ENCODE measurements around the gene RCSD1.

RCSD1 gene

DNA sequence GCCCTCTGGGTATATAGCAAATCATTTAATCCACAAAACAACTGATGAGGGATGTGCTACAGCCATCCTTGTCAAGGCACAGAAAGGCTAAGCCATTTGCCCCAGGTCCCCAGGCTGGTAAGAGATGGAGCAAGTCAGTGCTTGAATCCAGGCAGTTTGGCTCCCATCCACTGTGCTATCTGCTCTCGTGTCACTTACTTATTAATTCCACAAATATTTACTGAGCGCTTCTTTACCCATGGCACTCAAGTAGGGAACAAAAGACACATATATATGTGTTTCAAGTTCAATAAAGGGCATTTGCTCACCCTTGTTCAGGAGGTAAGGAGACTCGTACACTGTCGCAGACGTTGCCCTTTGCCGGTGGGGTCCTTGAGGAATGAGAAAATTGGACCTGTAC, 53.2 kb downstream of the RCSD1 start:
- DNase-seq (ENCODE audit: low read depth in 2 of 2, low spot score in 1 of 2) = no peak

DNA sequence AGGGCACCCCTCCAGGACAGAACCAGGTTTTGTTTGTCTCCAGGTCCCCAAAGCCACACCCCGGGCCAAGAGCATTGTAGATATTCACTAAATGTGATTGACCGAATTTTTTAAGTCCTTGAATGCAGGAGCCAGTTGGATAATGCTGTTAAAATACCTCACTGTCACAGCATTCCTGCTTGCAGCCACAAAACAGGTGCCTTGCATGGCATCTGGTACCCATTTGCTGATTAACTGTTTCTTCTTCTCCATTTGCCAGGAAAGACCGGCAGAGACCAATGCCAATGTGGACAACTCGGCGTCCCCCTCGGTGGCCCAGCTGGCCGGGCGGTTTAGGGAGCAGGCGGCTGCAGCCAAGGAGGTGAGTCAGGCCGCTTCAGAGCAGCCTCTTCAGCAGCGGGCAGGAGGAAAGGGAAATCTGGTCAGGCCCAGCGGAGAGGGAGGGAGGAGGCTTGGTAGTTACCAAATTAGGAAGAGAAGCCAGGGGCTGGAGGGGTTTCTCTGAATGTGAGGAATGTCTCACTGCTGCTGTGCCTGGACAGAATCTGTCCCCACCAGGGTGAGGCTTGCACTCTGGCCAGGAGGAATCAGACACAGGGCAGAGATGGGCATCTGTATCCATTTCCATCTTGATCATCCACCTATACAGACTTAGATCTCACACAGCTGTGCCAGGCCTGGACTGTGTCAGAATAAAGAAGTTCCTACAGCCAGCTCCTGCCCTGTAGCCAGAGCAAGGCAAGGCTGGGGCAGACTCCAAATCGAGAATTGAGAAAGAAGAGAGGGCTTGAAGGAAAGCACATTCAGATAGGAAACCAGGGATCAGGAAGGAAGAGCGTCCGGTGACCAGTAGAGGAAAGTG, 53.8 kb downstream of the RCSD1 start:
- no peak for DNase-seq (ENCODE audit: low read depth in 2 of 2, low spot score in 1 of 2)

DNA sequence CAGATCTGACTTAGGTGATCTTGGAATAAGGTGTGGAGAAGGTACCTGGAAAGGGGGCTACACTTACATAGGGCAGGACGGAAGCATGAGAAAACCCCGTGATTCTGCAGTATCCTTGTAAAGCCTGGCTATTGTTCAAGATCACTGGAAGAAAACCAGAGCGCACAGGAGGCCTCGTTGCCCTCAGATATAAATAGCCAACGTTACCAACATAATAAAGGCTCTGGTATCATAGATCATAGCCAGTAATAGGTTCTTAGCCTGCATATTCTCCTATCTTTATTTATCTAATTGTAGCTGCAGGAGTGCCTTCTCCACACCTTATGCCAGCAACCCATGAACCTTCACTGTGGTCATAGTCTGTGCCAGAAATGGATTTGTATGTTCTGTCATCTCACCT, 55.8 kb downstream of the RCSD1 start:
- DNase-seq (ENCODE audit: low read depth in 2 of 2, low spot score in 1 of 2) = no peak

DNA sequence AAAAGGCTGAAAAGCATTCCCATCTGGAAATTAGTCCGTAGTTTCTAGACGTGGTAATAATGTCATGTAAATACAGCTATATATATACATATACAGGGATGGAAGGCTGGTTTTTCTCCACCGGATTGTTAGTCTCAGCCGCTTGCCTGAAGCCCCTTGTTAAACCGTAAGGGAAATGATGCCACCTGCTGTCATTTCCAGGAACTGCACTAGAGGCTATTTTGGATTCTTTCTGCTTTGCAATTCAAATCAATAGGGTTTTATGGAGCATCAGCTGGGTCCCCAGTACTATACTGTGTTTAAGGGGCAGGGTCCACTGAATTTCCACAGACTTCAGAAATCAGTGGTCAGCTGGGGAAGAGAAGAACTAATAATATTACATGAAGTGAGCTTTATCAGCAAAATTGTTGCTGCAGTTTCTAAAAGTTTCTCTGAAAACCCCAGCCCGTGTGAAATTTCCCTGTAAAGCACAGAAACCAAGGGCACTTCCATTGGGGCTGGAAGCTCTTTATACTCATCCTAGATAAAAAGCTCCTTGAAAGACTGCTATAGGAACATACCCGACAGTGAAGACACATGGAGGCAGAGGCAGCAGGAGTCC, 58.0 kb downstream of the RCSD1 start:
- peak; percentile 50 to 94 for DNase-seq (ENCODE audit: low read depth in 2 of 2, low spot score in 1 of 2)

DNA sequence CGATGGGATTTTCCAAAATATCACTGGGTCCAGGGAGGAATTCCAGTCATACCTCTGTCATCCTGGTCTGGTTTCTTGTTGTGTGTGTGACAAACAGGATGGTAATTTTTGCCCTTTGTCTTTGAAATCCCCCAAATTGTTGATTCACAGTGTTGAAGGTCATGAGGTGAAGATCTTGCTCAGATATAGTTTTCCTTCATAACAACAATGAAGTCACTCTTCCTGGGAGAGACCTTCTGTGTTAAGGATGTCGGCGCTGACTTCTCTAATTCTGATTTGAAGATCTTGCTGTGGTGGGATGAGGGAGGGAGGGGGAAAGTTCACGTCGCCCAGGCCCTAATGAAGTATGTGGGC, 59.5 kb downstream of the RCSD1 start:
- no peak for DNase-seq (ENCODE audit: low read depth in 2 of 2, low spot score in 1 of 2)

DNA sequence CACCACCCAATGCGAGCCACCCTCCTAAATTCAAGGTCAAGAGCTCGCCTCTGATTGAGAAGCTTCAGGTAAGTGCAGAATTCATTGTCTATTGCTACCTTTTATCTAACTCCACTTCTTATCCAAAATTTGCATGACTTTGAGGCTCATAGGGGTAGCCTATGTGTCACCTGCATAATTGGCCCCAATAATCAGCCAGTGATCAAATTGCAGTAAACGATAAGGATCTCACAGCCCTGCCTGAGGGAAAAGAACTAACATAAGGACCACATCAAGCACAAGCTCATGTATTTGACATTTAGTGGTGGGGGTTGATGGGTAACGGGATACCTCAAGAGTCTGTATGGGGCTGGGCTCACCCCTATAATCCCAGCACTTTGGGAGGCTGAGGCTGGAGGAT, 60.0 kb downstream of the RCSD1 start:
- no peak for DNase-seq (ENCODE audit: low read depth in 2 of 2, low spot score in 1 of 2)

DNA sequence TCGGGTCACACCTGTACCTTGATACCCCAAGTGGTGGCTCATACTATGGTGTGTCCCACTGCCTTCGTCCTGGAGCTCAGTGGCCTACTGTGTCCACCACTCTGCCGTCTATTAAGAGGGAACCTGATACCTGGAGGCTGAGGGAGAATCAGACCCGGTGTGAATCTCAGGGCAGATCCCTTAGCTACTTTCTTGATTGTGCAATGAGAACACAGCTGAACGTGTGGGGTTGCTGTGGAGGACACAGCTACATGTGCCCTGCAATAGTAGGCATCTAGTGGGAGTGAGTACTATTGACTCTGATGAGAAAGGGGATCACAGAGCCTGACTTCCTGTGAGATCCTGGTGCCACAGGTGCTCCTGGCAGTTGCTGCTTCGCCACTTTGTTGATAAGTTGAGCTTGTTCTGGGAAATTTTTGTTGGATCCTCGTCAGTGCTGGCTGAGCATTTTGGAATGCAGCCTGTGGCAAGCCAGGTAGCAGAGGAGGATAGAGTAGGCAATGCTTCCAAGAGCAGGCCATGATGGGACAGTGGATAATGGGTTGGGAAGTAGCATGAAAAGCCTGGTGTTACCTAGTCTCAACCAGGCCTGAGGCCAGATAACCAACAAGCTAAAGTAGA, 63.5 kb downstream of the RCSD1 start:
- no peak for DNase-seq (ENCODE audit: low read depth in 2 of 2, low spot score in 1 of 2)

DNA sequence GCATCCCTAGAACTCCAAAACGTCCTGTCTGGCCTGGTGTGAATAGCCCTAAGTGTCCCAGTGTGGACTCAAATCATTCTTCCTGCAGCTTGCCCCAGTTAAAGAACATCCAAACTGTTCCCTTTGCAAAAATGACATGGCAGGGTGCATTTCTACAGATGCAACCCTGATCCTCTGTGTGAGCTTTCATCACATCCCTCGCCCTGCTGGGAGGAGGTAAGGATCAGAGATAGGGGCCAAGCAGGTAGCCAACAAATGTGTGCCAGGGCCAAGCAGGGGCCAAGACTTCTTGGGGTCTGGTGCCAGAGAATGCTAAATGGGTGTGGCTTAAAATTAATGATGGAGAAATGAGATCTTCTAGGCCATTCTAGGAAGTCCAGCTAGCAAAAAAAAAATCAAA, 64.7 kb downstream of the RCSD1 start:
- DNase-seq (ENCODE audit: low read depth in 2 of 2, low spot score in 1 of 2) = no peak

DNA sequence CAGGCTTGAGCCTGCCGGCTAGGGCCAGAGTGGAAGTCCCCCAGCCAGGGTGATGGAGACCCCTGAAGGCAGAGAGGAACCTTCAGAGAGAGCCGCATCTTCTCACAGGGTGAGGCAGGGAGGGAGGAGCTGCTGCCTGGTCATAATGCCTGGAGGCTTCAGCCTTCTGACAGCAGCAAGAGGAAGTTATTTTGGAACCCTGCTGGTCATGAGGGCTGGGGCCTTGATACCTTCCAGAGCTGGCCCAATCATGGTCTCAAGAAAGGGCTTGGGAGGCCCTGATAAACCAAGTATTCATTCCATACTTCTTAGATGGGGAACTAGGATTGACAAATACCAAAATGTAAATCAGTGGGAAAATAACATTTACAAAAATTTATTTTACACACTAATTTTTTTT, 65.1 kb downstream of the RCSD1 start:
- DNase-seq (ENCODE audit: low read depth in 2 of 2, low spot score in 1 of 2) = no peak

DNA sequence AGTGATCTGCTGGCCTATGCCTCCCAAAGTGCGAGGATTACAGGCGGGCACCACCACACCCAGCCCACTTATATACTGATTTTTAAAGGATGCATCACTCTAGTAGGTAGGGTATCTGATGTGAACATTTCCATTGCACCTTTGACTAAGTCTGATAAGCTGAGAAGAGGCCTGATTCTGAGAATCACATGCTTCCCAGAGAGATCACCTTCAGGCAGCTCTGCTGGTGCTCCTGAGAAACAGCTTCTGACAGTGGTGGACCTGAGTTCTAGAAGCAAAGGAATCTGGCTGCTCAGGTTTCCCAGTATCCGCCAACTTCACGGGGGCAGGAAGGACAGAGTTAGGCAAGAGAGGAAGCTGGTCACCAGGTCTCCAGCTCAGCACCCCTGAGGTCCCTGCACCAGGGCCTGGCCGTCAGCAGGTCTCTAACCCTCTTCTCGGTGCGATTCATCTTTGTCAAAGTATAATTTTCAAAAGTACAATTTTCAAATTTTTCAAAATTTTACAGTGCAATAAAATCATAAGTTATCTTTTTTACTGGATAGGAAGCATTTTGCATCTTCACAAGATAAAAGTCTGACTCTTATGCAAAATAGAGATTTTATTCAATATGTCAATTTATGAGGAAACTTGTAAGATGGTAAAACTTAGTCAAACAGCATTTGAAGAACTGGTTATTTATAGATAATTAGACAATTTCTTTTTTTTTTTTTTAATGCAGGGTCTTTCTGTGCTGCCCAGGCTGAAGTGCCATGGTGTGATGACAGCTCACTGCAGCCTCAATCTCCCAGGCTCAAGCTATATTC, 65.9 kb downstream of the RCSD1 start:
- no peak for DNase-seq (ENCODE audit: low read depth in 2 of 2, low spot score in 1 of 2)

DNA sequence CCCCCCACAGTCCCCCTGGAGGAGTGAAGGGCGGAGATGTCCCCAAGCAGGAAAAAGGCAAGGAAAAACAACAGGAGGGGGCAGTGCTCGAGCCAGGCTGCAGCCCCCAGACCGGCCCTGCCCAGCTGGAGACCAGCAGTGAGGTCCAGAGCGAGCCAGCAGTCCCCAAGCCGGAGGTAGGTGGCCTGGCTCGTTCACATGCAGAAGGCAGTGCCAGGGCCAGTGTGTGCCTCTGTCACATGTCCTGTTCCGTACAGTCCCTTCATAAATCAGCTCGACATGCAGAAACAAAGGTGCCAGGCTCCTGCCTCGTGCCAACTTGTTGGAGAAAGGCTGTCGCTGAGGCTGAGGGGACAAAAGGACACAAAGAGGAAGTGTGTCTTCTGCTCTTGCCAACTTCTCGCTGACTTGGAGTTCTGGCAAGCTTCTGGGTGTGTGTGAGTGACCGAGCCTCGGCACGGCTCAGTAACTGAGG, 67.7 kb downstream of the RCSD1 start:
- no peak for DNase-seq (ENCODE audit: low read depth in 2 of 2, low spot score in 1 of 2)

DNA sequence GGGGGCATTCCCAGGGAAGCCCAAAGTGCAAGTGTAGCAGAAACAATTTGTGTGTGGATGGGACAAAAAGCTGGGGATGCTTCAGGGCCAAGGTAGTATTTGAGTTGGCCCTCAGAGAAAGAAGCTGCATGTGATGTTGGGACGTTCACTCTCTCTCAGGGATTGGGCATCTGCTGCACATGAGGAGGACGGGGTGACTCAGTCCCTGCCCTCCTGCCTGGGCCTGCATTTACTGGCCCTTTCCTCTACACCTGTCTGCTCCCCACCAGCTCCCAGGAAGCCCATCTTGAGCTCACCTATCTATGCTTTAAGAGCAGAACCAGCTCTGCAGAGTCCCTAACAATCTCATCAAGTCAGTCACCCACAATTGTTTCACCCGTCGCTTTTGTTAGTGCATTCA, 68.3 kb downstream of the RCSD1 start:
- no peak for DNase-seq (ENCODE audit: low read depth in 2 of 2, low spot score in 1 of 2)

DNA sequence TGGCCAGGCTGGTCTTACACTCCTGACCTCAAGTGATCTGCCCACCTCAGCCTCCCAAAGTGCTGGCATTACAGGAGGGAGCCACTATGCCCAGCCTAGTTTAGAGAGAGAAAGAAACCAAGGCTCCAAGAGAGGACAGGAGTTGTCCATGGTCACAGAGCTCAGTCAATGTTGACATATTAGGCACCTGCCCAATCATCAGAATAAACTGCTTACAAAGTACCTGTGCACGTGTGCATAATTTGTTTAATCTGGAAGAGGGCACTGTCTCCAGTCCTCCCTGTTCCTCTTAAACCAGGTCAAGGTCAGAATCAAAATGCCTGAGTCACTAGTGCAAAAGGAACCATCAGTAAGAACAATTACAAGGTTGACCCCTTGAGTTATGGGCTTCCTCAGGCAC, 71.5 kb downstream of the RCSD1 start:
- no peak for DNase-seq (ENCODE audit: low read depth in 2 of 2, low spot score in 1 of 2)

DNA sequence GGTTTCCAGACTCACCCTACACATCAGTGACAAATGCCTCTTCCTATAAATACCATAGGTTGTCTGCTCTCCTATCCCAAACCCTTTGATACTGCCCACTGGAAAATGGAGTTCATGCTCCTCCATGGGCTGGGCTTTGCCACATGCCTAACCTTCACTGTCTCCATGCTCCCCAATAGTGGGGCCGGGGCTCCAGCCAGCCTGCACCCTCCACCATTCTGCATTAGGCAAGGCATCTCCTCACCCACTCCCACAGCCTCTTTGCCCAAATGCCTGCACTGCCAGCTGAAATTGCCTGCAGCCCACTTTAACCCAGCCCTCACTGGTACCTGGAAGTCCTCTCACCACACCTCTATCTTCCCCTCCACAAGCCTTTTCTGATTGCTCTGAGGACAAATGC, 73.5 kb downstream of the RCSD1 start:
- DNase-seq (ENCODE audit: low read depth in 2 of 2, low spot score in 1 of 2) = no peak

DNA sequence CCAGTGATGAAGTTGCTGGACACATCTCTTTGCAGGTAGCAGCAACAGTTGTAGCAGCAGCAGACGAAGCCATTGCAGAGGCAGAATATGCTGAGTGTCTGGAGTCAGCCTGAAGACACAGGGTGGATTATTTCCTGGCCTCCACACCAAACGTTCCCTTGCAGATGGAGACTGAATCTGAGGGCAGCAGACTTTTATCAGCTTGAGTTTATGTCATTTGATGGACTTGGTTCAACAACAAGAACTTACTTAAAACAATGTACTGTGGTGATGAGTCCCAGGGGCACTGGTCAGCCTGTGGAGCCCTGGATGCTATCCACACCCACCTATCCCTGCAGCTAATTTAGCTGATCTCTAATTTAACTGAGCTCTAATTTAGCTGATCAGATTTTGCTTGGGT, 74.7 kb downstream of the RCSD1 start:
- no peak for DNase-seq (ENCODE audit: low read depth in 2 of 2, low spot score in 1 of 2)

DNA sequence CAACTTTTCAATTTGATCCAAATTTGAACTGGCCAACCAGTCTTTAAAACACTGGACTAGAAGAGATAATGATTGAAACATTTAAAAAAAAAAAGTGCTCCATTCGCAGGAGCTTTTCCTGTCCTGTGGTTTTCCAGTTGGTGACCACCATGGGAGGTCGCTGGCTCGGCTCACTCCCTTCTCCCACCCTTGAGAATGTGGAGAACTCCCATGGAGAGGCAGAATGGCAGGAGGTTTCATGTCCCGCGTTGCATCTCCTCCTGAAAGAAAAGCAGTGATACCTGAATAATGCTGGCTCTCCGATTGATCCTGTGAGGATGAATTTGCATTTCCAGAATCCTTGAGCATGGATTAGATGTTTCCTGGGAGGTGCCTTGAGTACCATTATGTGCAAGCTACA, 75.2 kb downstream of the RCSD1 start:
- no peak for DNase-seq (ENCODE audit: low read depth in 2 of 2, low spot score in 1 of 2)

DNA sequence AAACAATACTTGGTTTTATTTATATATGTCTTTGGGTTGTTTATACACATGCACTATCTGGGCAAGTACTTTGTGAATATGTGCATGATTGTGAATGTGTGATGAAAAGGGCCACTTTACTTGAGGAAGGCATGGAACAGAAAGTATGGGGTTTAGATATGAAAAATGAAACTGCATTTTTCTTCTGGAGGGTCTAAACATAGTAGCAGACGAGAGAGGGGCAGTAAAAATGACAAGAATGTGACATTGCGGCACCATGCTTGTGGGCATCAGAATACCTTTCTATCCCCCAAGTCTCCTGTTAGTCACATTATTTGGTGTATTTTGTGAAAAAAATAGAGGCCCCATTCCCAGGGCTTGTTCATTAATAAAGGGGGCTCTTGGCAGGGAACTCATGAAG, 76.3 kb downstream of the RCSD1 start:
- no peak for DNase-seq (ENCODE audit: low read depth in 2 of 2, low spot score in 1 of 2)

DNA sequence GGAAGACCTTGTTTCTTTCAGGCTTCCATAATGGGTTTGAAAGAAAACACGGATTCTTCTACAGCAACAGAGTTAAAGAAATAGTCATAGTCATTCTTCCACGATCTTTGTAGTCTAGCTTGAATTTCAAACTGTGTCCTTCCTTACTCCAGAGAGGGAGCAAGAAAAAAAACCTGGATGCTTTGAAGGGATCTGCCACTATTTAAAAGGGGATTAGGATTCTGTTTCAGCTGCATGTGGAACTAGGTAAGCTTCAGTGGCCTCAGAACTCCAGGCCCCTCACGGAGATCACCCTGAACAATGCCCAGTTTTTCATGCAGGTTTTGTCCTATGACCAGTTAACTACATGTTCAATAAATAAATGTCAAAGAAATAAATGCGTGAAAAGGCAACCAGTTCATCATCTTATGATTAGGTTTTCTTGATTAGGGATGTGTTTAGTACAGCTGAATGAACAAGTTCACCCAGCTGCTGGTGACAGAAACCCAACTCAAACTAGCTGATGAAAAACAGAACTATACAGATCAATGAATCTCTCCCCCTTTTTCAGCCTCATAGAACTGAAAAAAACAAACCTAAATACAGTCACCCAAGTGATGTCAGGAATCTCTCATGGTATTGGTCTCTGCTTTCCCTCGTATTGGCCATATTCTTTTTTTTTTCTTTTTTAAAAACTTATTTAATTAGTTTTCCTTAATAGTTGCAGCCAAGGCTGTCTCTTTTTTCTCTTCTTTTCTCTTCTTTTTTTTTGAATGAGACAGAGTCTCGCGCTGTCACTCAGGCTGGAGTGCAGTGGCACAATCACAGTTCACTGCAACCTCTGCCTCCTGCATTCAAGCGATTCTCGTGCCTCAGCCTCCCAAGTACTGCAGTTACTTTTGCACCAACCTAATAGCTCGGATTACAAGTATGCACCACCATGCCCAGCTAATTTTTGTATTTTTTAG, 77.2 kb downstream of the RCSD1 start:
- DNase-seq (ENCODE audit: low read depth in 2 of 2, low spot score in 1 of 2) = no peak

DNA sequence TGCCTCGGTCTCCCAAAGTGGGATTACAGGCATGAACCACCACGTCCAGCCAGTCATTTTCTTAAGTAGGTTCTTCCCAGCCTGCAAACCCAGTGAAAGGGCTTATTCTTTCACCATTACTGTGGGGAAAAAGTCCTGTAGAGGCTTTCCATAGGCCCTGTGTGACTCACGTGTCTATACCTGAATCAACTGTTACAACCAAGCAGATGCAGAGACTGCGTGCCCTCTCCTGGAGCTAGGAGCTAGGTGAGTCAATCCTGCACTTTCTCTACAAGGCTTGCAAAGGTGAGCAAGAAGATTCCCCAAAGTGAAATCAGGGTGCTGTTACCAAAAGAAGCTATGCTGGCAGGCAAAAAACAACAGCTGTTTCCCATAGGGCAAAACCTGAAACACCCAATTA, 77.9 kb downstream of the RCSD1 start:
- DNase-seq (ENCODE audit: low read depth in 2 of 2, low spot score in 1 of 2) = no peak

DNA sequence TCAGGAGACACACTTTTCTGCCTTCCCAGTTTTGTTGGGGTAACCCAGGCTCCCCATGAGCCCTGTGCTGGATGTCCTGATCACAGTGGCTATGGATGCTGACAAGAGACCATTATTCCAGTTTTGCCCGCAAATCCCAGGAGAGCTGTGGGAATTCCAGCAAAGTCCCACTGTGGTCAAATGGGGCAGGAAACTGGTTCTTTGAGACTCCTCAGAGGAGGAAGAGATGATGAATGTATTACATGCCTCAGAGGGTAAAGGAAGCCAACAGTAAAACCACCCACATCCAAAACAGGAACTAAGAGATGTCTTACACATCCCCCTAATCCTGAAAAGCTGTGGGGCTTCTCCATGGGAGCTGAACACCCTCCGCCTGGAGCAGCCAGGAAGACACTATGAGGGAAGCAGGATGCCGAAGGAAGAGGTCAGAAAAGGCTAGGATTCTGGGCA, 78.9 kb downstream of the RCSD1 start:
- no peak for DNase-seq (ENCODE audit: low read depth in 2 of 2, low spot score in 1 of 2)
